ENCODE data around the gene NKAIN2. TPM values are rescaled to one million over a fixed set of nuclear protein-coding genes. Genes with fewer than 3 reads are reported as not detected.

The NKAIN2 gene
- total RNA-seq, 1 donor from 2014 or later, result 0.56 TPM

GRCh38 chr6:123990376-123990775 is 186.7 kb downstream of the NKAIN2 start:
- no peak overlapping the region for H3K27ac Mint-ChIP-seq (ENCODE audit: unreplicated experiment)
- H3K4me3 Mint-ChIP-seq (ENCODE audit: unreplicated experiment), result no peak overlapping the region
- no peaks in the 10 kb centered on the region for H3K36me3 Mint-ChIP-seq (ENCODE audit: unreplicated experiment)
- no peak for TF ChIP-seq CTCF (IDR thresholded peaks at IDR 0.05; ENCODE audit: partially characterized antibody, unreplicated experiment)
- H3K4me1 Mint-ChIP-seq (ENCODE audit: low read depth, unreplicated experiment), result no peaks in the 10 kb centered on the region
- peaks cover 2% of the 10 kb centered on the region for H3K27me3 Mint-ChIP-seq (ENCODE audit: unreplicated experiment)
- no peaks in the 10 kb centered on the region for H3K9me3 Mint-ChIP-seq (ENCODE audit: unreplicated experiment)
- no peak for DNase-seq

GRCh38 chr6:123994168-123994567 is 190.5 kb downstream of the NKAIN2 start:
- no peaks in the 10 kb centered on the region for H3K9me3 Mint-ChIP-seq (ENCODE audit: unreplicated experiment)

GRCh38 chr6:123994891-123995635 is 191.4 kb downstream of the NKAIN2 start:
- Mint-ChIP-seq H3K4me1 (ENCODE audit: low read depth, unreplicated experiment) (no peaks in the 10 kb centered on the region), H3K4me3 (ENCODE audit: unreplicated experiment) (no peak overlapping the region), H3K27me3 (ENCODE audit: unreplicated experiment) (peaks cover 2% of the 10 kb centered on the region), H3K27ac (ENCODE audit: unreplicated experiment) (no peak overlapping the region), H3K9me3 (ENCODE audit: unreplicated experiment) (no peaks in the 10 kb centered on the region), H3K36me3 (ENCODE audit: unreplicated experiment) (no peaks in the 10 kb centered on the region)
- TF ChIP-seq CTCF (IDR thresholded peaks at IDR 0.05; ENCODE audit: partially characterized antibody, unreplicated experiment), result no peak
- DNase-seq, result no peak

More at GRCh38 chr6:123994168-123994567, 190.5 kb downstream of the NKAIN2 start:
- Mint-ChIP-seq H3K27me3 (ENCODE audit: unreplicated experiment) (peaks cover 2% of the 10 kb centered on the region), H3K4me1 (ENCODE audit: low read depth, unreplicated experiment) (no peaks in the 10 kb centered on the region), H3K36me3 (ENCODE audit: unreplicated experiment) (no peaks in the 10 kb centered on the region), H3K27ac (ENCODE audit: unreplicated experiment) (no peak overlapping the region), H3K4me3 (ENCODE audit: unreplicated experiment) (no peak overlapping the region)
- DNase-seq, result no peak
- TF ChIP-seq CTCF (IDR thresholded peaks at IDR 0.05; ENCODE audit: partially characterized antibody, unreplicated experiment), result no peak

GRCh38 chr6:123997223-123997622 is 193.6 kb downstream of the NKAIN2 start:
- Mint-ChIP-seq H3K27me3 (ENCODE audit: unreplicated experiment) (no peaks in the 10 kb centered on the region), H3K9me3 (ENCODE audit: unreplicated experiment) (no peaks in the 10 kb centered on the region), H3K4me3 (ENCODE audit: unreplicated experiment) (no peak overlapping the region), H3K36me3 (ENCODE audit: unreplicated experiment) (no peaks in the 10 kb centered on the region), H3K4me1 (ENCODE audit: low read depth, unreplicated experiment) (no peaks in the 10 kb centered on the region), H3K27ac (ENCODE audit: unreplicated experiment) (no peak overlapping the region)
- DNase-seq, result no peak
- no peak for TF ChIP-seq CTCF (IDR thresholded peaks at IDR 0.05; ENCODE audit: partially characterized antibody, unreplicated experiment)

GRCh38 chr6:124002377-124003081 is 198.9 kb downstream of the NKAIN2 start:
- no peaks in the 10 kb centered on the region for H3K36me3 Mint-ChIP-seq (ENCODE audit: unreplicated experiment)
- H3K4me1 Mint-ChIP-seq (ENCODE audit: low read depth, unreplicated experiment), result no peaks in the 10 kb centered on the region
- H3K4me3 Mint-ChIP-seq (ENCODE audit: unreplicated experiment), result no peak overlapping the region
- H3K27ac Mint-ChIP-seq (ENCODE audit: unreplicated experiment), result no peak overlapping the region
- H3K27me3 Mint-ChIP-seq (ENCODE audit: unreplicated experiment), result no peaks in the 10 kb centered on the region
- H3K9me3 Mint-ChIP-seq (ENCODE audit: unreplicated experiment), result peaks cover 2% of the 10 kb centered on the region
- no peak for TF ChIP-seq CTCF (IDR thresholded peaks at IDR 0.05; ENCODE audit: partially characterized antibody, unreplicated experiment)
- no peak for DNase-seq

All from glutamatergic neuron (in vitro differentiated cells).